B cell (primary cell): ENCODE data around the gene KLHL30. TPM values are rescaled to one million over a fixed set of nuclear protein-coding genes. Genes with fewer than 3 reads are reported as not detected.

Experiments
- ATAC-seq: fragments of 200-7000 bp; cut with Tn5 transposase; one replicate; pipeline ENCODE4 v1.10.0; 2021; ENCODE audit warnings: low read depth, mild to moderate bottlenecking, moderate number of reproducible peaks, moderate library complexity
- CTCF ChIA-PET: fragments of 350-600 bp; sonication (Branson Sonifier 250); formaldehyde crosslinking; loops from one replicate; lab custom pipeline; 2021; ENCODE audit warnings: antibody characterized with exemption, inconsistent platforms; lab: Charles Lee
- POLR2A ChIA-PET: fragments of 350-600 bp; sonication (Branson Sonifier 250); formaldehyde crosslinking; loops from one replicate; lab custom pipeline; 2021; ENCODE audit warnings: antibody characterized with exemption; lab: Charles Lee
- DNase-seq: peaks from one replicate; pipeline ENCODE4 v3.0.0; 2013
- H2AFZ ChIP-seq: 2 replicates; pipeline ENCODE4 v1.6.1; 2012; ENCODE audit warnings: mild to moderate bottlenecking, low read depth, low read length; ENCODE audit not compliant: insufficient read depth, poor library complexity, severe bottlenecking
- H3K27ac ChIP-seq, 2 donors: 1 replicate in 1 of 2; 2 replicates in 1 of 2; pipeline ENCODE4 v1.5.1; 2012 to 2013; ENCODE audit warnings: low read length in 2 of 2, mild to moderate bottlenecking in 2 of 2, moderate library complexity in 1 of 2
- H3K27me3 ChIP-seq, 4 experiments: fragments of 200-600 bp in 1 of 4; sonication (generic) in 1 of 4; replicated peaks in 1 of 4; 1 replicate in 2 of 4; 2 replicates in 2 of 4; pipeline versions ENCODE4 v1.6.1 to v1.7.0; 2013 to 2016; ENCODE audit warnings: low read length in 3 of 4, mild to moderate bottlenecking in 2 of 4, mixed read lengths in 1 of 4, moderate library complexity in 1 of 4; ENCODE audit not compliant: insufficient read depth in 4 of 4, control insufficient read depth in 3 of 4; ENCODE audit errors: control extremely low read depth in 1 of 4
- H3K36me3 ChIP-seq, 2 experiments: replicated peaks in 1 of 2; 1 replicate in 1 of 2; 2 replicates in 1 of 2; pipeline versions ENCODE4 v1.6.1 to v1.7.1; 2013; ENCODE audit warnings: low read length in 1 of 2; ENCODE audit not compliant: insufficient read depth in 2 of 2, control insufficient read depth in 1 of 2; ENCODE audit errors: control extremely low read depth in 1 of 2, extremely low read depth in 1 of 2
- H3K4me1 ChIP-seq, 2 donors: fragments of 200-600 bp in 1 of 2; sonication (generic) in 1 of 2; 1 replicate in 1 of 2; 2 replicates in 1 of 2; pipeline versions ENCODE4 v1.5.1 to v1.6.1; 2013 to 2017; ENCODE audit warnings: low read length in 2 of 2; ENCODE audit not compliant: control insufficient read depth in 2 of 2, insufficient read depth in 2 of 2
- H3K4me2 ChIP-seq: replicated peaks from 2 replicates; pipeline ENCODE3; 2012; ENCODE audit warnings: mild to moderate bottlenecking, low read depth, low read length; ENCODE audit not compliant: poor library complexity, severe bottlenecking
- H3K4me3 ChIP-seq, 5 experiments: fragments of 200-600 bp in 1 of 5; sonication (generic) in 1 of 5; 1 replicate in 3 of 5; 2 replicates in 2 of 5; pipeline versions ENCODE4 v1.5.1 to v1.7.0; 2011 to 2016; ENCODE audit warnings: low read length in 4 of 5, mild to moderate bottlenecking in 4 of 5, low read depth in 2 of 5, control low read depth in 1 of 5, moderate library complexity in 1 of 5; ENCODE audit not compliant: insufficient read depth in 1 of 5; ENCODE audit errors: control extremely low read depth in 1 of 5, extremely low read depth in 1 of 5
- H3K79me2 ChIP-seq: fragments of 200-600 bp; sonication (generic); one replicate; pipeline ENCODE4 v1.6.0; 2016; ENCODE audit warnings: low read length; ENCODE audit not compliant: control insufficient read depth, insufficient read depth
- H3K9ac ChIP-seq: fragments of 200-600 bp; sonication (generic); 2 replicates; pipeline ENCODE4 v1.6.1; 2017; ENCODE audit warnings: mild to moderate bottlenecking, low read length, moderate library complexity
- H3K9me3 ChIP-seq, 3 donors: one replicate each; pipeline versions ENCODE4 v1.6.1 to v1.7.1; 2013; ENCODE audit warnings: low read length in 2 of 3; ENCODE audit not compliant: control insufficient read depth in 2 of 3, insufficient read depth in 1 of 3; ENCODE audit errors: control extremely low read depth in 1 of 3
- H4K20me1 ChIP-seq: 2 replicates; pipeline ENCODE4 v1.6.0; 2012; ENCODE audit warnings: mild to moderate bottlenecking, low read length; ENCODE audit not compliant: insufficient read depth, control insufficient read depth, poor library complexity, severe bottlenecking
- H3K27ac Mint-ChIP-seq: one replicate; pipeline ENCODE4 v1.8.0; 2021; ENCODE audit warnings: mixed read lengths
- H3K27me3 Mint-ChIP-seq: one replicate; pipeline ENCODE4 v1.8.0; 2021; ENCODE audit warnings: mixed read lengths
- H3K4me1 Mint-ChIP-seq: one replicate; pipeline ENCODE4 v1.8.0; 2021; ENCODE audit warnings: mixed read lengths
- H3K4me3 Mint-ChIP-seq: one replicate; pipeline ENCODE4 v1.8.0; 2021; ENCODE audit warnings: mixed read lengths
- H3K9me3 Mint-ChIP-seq: one replicate; pipeline ENCODE4 v1.8.0; 2022; ENCODE audit warnings: mixed read lengths; ENCODE audit not compliant: insufficient read depth
- CTCF ChIP-seq: fragments of 200-600 bp; IDR thresholded peaks from one replicate; pipeline ENCODE4 v1.8.0; 2022; ENCODE audit warnings: antibody characterized with exemption, mild to moderate bottlenecking
- EZH2 ChIP-seq: IDR thresholded peaks from 2 replicates; pipeline ENCODE4 v1.6.1; 2012; ENCODE audit warnings: borderline replicate concordance, low read depth, mild to moderate bottlenecking, moderate library complexity, low read length; ENCODE audit not compliant: insufficient read depth, poor library complexity, severe bottlenecking
- WGBS: methylation state at CpG from one replicate; pipeline ENCODE4 v1.1.5; 2013; ENCODE audit warnings: missing lambda C conversion rate; ENCODE audit not compliant: insufficient coverage; 5-methylcytosine and 5-hydroxymethylcytosine counted together
- intact Hi-C: fragments of 100-400 bp; cut with micrococcal nuclease; formaldehyde crosslinking; loops from one replicate; pipeline ENCODE4 v1.10.0; 2022
- polyA plus RNA-seq: library from polyadenylated mRNA; depleted of rRNA; stranded (reverse); fragments of >200 nt; gene quantifications from 2 replicates; pipeline ENCODE4 v1.2.3, GENCODE V29; 2012
- total RNA-seq, 2 donors: library from RNA; stranded (reverse); fragments of 120-200 nt in 1 of 2; gene quantifications; 1 replicate in 1 of 2; 2 replicates in 1 of 2; pipeline versions ENCODE4 v1.2.3 to v1.2.4, GENCODE V29; 2013 to 2022

Gene KLHL30
- total and polyA plus RNA-seq, 2 donors (not counting 1 experiment from before 2014, with no cell fraction given): not detected

DNA sequence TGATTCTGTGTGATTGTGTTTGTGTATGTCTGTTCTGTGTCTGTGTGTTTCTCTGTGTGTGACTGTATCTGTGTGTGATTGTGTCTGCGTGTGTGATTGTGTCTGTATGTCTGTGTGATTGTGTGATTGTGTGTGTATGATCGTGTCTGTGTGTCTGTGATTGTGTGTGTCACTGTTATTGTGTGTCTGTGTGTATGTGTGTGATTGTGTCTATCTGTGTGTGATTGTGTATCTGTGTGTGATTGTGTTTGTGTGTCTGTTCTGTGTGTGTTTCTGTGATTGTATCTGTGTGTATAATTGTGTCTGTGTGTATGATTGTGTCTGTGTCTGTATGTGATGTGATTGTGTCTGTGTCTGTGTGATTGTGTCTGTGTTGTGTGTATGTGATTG is 11.7 kb upstream of the KLHL30 start:
- no peaks in the 10 kb centered on the region for H3K4me1 Mint-ChIP-seq
- TF ChIP-seq CTCF (no peak), EZH2 (no peak)
- DNase-seq (no peak), ATAC-seq (no peak)
- H3K27me3 ChIP-seq: no peaks in the 10 kb centered on the region
- H3K27me3 Mint-ChIP-seq: no peaks in the 10 kb centered on the region
- no peak overlapping the region for H3K9ac ChIP-seq
- H4K20me1 ChIP-seq: no peaks in the 10 kb centered on the region
- H3K4me3 ChIP-seq: no peak overlapping the region
- intact Hi-C loops: no loop called here
- peaks cover 0 to 5% of the 10 kb centered on the region in 2 donors for H3K4me1 ChIP-seq
- no peaks in the 10 kb centered on the region for H3K9me3 Mint-ChIP-seq
- 93% methylated on average over 2 of the region's 2 CpGs for WGBS
- POLR2A ChIA-PET: no interaction called here
- H3K79me2 ChIP-seq: no peaks in the 10 kb centered on the region
- no peaks in the 10 kb centered on the region for H3K36me3 ChIP-seq
- H3K27ac ChIP-seq: no peak overlapping the region
- H2AFZ ChIP-seq: peak overlapping the region; percentile 56
- CTCF ChIA-PET: no interaction called here
- no peak overlapping the region for H3K27ac Mint-ChIP-seq
- no peak overlapping the region for H3K4me2 ChIP-seq
- H3K9me3 ChIP-seq: peaks cover 0 to 5% (median 0%) of the 10 kb centered on the region in 3 donors
- no peak overlapping the region for H3K4me3 Mint-ChIP-seq

DNA sequence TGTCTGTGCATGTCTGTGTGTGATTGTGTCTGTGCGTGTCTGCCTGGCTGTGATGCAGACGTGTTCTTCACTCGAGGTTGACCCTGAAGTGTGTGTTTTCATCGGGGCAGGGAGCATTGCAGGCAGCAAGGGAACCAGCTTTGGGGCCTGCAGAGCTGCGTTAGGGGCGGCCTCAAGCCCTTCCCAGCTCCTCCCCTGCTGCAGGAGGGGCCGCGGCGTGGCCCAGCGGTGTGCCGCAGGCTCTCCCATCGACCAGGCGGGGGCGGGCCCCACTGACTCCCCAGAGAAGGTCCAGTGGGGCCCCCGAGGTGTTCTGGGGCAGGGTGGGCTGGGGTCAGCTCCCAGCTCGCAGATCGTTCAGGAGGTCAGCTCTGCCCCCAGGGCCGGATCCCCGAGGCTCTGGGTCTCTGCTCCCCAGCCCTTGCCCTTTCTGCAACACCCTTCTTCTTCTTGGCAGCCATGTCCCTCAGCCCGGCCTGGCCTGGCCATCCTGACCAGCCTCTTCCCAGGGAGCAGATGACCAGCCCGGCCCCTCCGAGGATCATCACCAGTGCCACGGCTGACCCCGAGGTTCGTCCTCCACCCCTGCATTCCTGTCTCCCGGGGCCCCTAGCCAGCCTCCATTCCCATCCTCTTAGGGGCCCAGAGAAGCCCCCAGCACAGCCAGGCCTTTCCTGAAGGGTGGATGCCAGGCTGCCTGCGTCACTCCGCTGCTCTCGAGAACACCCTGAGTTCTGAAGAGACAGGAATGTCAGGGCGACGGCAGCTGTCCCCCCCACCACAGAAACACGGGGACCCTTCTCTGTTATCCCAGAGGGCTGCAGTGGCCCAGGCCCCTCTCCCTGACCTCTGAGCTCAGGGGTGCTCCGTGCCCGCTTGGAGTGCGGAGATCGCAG is 11.1 kb upstream of the KLHL30 start:
- Histone ChIP-seq H3K9ac (no peak overlapping the region), H3K27ac (no peak overlapping the region), H3K27me3 (no peaks in the 10 kb centered on the region), H3K79me2 (no peaks in the 10 kb centered on the region), H4K20me1 (no peaks in the 10 kb centered on the region), H3K4me1 (peaks cover 0 to 5% of the 10 kb centered on the region in 2 donors), H2AFZ (peak overlapping the region; percentile 56), H3K4me3 (no peak overlapping the region), H3K9me3 (peaks cover 0 to 5% (median 0%) of the 10 kb centered on the region in 3 donors), H3K36me3 (no peaks in the 10 kb centered on the region), H3K4me2 (no peak overlapping the region)
- Mint-ChIP-seq H3K27ac (no peak overlapping the region), H3K4me1 (no peaks in the 10 kb centered on the region), H3K4me3 (no peak overlapping the region), H3K9me3 (no peaks in the 10 kb centered on the region), H3K27me3 (no peaks in the 10 kb centered on the region)
- TF ChIP-seq EZH2: no peak
- TF ChIP-seq CTCF: no peak
- CTCF ChIA-PET: interaction anchor here (0.6 kb wide), 1 partner anchor 18 kb away, joined by 3 read pairs; no protein-coding TSS in a partner anchor
- POLR2A ChIA-PET: no interaction called here
- no peak for DNase-seq
- ATAC-seq: peak; percentile 67
- intact Hi-C loops: no loop called here
- WGBS: 68% methylated on average over 34 of the region's 36 CpGs
